Activated CD4-positive, CD25-positive, alpha-beta regulatory T cell (primary cell): ENCODE data around the gene ATXN1.

Experiments
- DNase-seq, 4 experiments: peaks; one replicate each; lab custom pipeline; 2025; lab: John Stamatoyannopoulos, UW

Gene ATXN1

GRCh38 chr6:16359563-16359962, 401.7 kb downstream of the ATXN1 start:
- no peak for DNase-seq

- DNase-seq: no peak
Observed at GRCh38 chr6:16358531-16359138, 402.6 kb downstream of the ATXN1 start.

GRCh38 chr6:16355699-16356446, 405.4 kb downstream of the ATXN1 start:
- no peak for DNase-seq

- no peak for DNase-seq
Observed at GRCh38 chr6:16355238-16355637, 406.0 kb downstream of the ATXN1 start.

GRCh38 chr6:16354692-16355091, 406.6 kb downstream of the ATXN1 start:
- no peak for DNase-seq

GRCh38 chr6:16352821-16353438, 408.3 kb downstream of the ATXN1 start:
- DNase-seq: no peak

- no peak for DNase-seq
Observed at GRCh38 chr6:16352258-16352635, 409.0 kb downstream of the ATXN1 start.

- no peak for DNase-seq
Observed at GRCh38 chr6:16349544-16349943, 411.7 kb downstream of the ATXN1 start.

GRCh38 chr6:16346831-16347230, 414.4 kb downstream of the ATXN1 start:
- DNase-seq: no peak

GRCh38 chr6:16345449-16346330, 415.6 kb downstream of the ATXN1 start:
- DNase-seq: no peak

- DNase-seq: no peak
Observed at GRCh38 chr6:16344756-16345155, 416.5 kb downstream of the ATXN1 start.

- no peak for DNase-seq
Observed at GRCh38 chr6:16343593-16343992, 417.7 kb downstream of the ATXN1 start.

GRCh38 chr6:16339265-16339587, 422.0 kb downstream of the ATXN1 start:
- DNase-seq: no peak

GRCh38 chr6:16338577-16339264, 422.5 kb downstream of the ATXN1 start:
- DNase-seq: no peak

GRCh38 chr6:16337295-16337975, 423.8 kb downstream of the ATXN1 start:
- DNase-seq: no peak

GRCh38 chr6:16336911-16337294, 424.4 kb downstream of the ATXN1 start:
- DNase-seq: no peak

GRCh38 chr6:16336056-16336818, 425.0 kb downstream of the ATXN1 start:
- DNase-seq: no peak

- DNase-seq: no peak
Observed at GRCh38 chr6:16335176-16335575, 426.1 kb downstream of the ATXN1 start.

- DNase-seq: no peak
Observed at GRCh38 chr6:16334671-16335070, 426.6 kb downstream of the ATXN1 start.

GRCh38 chr6:16333580-16333979, 427.7 kb downstream of the ATXN1 start:
- no peak for DNase-seq

- peak; percentile 56 to 77 (median 67) for DNase-seq
Observed at GRCh38 chr6:16332175-16332542, 429.1 kb downstream of the ATXN1 start.
